Stimulated activated CD4-positive, alpha-beta T cell treated with anti-CD3 and anti-CD28 coated beads, Interleukin-4, amount 100 ng/mL, for 48 hours (primary cell): ENCODE measurements around the gene SOX8.
"Not testable (repeated sequence)": the region's sequence is repeated elsewhere in the genome, so short reads cannot be mapped to it uniquely, and the experiment has no call there.

Experiments
- DNase-seq, 2 donors: peaks; one replicate each; pipeline ENCODE4 v3.0.0-alpha.2; 2020; ENCODE audit warnings: low read depth in 2 of 2

SOX8 gene

GRCh38 chr16:1025183-1025809 is 43.7 kb downstream of the SOX8 start:
- not testable (repeated sequence) for DNase-seq

GRCh38 chr16:1026057-1026783 is 44.6 kb downstream of the SOX8 start:
- DNase-seq, result no peak

- no peak for DNase-seq
Measured at GRCh38 chr16:1026784-1027500, 45.4 kb downstream of the SOX8 start.

- no peak for DNase-seq
Measured at GRCh38 chr16:1027501-1027815, 45.9 kb downstream of the SOX8 start.

GRCh38 chr16:1028056-1028455 is 46.5 kb downstream of the SOX8 start:
- no peak for DNase-seq

- DNase-seq, result no peak
Measured at GRCh38 chr16:1028524-1029258, 47.1 kb downstream of the SOX8 start.

- no peak for DNase-seq
Measured at GRCh38 chr16:1029259-1029545, 47.6 kb downstream of the SOX8 start.

GRCh38 chr16:1030473-1030901 is 48.9 kb downstream of the SOX8 start:
- no peak for DNase-seq

- DNase-seq, result no peak
Measured at GRCh38 chr16:1031666-1032065, 50.1 kb downstream of the SOX8 start.

GRCh38 chr16:1032607-1033006 is 51.0 kb downstream of the SOX8 start:
- no peak for DNase-seq

GRCh38 chr16:1033128-1033679 is 51.6 kb downstream of the SOX8 start:
- DNase-seq, result no peak

GRCh38 chr16:1034230-1035065 is 52.9 kb downstream of the SOX8 start:
- DNase-seq, result no peak

GRCh38 chr16:1035066-1035415 is 53.5 kb downstream of the SOX8 start:
- no peak for DNase-seq

GRCh38 chr16:1036166-1036565 is 54.6 kb downstream of the SOX8 start:
- DNase-seq, result no peak
